Cardiac fibroblast (primary cell): Measurements from ENCODE around the gene ZNF322.
A peak's percentile ranks its signal among the peaks of the same experiment; 100 is the strongest.

Experiments
- DNase-seq, 2 donors: peaks; one replicate each; pipeline versions ENCODE4 v3.0.0 to v3.0.0-alpha.2; 2010; ENCODE audit warnings: low read depth in 2 of 2
- H3K4me3 ChIP-seq, 2 donors: replicated peaks in 1 of 2; 1 replicate in 1 of 2; 2 replicates in 1 of 2; pipeline ENCODE4 v1.5.1; 2011; ENCODE audit warnings: low read depth in 2 of 2, low read length in 2 of 2, mild to moderate bottlenecking in 2 of 2, moderate library complexity in 1 of 2
- CTCF ChIP-seq: IDR thresholded peaks from one replicate; pipeline ENCODE4 v1.5.1; 2011; ENCODE audit warnings: low read depth, mild to moderate bottlenecking, low read length, inconsistent platforms

The ZNF322 gene

DNA sequence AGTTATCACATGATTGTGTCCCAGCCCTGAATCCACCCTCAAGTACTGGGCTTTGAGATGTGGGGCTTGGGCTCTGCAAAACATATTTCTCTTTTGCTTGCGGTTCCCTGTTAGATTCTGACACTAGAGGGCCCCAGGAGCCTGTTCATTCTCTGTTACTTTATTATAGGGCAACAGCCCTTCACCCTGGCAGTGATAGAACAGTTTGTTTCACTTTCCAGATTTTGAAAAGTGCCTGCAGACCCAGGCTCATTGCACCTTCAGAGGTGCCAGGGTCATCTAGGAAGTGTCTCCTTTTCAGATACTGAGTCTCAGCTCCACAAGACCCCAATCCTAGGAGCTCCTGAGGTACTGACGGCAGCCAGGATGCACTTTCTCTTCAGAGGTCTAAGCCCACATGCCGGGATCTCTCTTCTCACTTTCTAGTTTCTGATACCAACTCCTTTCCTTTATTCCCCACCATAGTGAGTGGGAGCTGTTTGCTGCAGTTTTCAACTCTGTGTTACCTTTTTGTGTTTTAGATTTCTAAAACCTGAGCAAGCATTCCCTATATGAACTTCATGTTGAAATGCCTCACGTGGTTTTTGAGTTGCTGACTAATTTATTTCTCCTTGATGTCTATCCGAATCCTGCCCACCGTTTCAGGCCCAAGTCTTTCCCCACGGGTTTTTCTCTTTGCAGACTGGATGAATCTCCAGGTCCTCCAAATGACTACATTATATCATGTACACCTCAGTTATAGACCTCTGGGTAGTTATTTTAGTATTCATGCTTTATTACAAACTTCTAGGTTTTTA lies 51.9 kb downstream of the ZNF322 start:
- H3K4me3 ChIP-seq = peak overlapping the region in 1 of 2 donors; percentile 38
- DNase-seq = peak; percentile 74
- TF ChIP-seq CTCF = peak; percentile 81

GRCh38 chr6:26604797-26605196 lies 54.7 kb downstream of the ZNF322 start:
- TF ChIP-seq CTCF = no peak
- H3K4me3 ChIP-seq = no peak overlapping the region
- no peak for DNase-seq

GRCh38 chr6:26604026-26604425 lies 55.5 kb downstream of the ZNF322 start:
- DNase-seq = no peak
- H3K4me3 ChIP-seq = no peak overlapping the region
- no peak for TF ChIP-seq CTCF

DNA sequence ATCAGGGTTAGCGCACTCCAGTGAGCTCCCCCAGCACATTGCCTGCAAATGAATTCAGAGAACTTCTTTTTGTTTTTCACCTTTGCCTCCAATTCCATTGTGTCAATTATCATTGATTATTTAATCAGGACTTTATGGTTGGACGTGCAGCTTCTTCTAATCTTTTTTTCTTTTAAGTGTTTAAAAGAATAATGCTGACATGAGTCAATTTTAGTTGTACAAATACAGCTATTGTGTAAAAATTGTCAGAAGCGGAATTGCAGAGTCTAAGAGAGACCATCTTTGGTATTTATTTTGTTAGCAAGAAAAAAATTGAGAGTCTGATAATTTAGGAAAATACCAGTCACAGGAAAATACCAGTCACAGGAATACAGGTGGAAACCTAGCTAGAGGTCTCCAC lies 57.3 kb downstream of the ZNF322 start:
- TF ChIP-seq CTCF = no peak
- H3K4me3 ChIP-seq = no peak overlapping the region
- no peak for DNase-seq

GRCh38 chr6:26600759-26601158 lies 58.8 kb downstream of the ZNF322 start:
- TF ChIP-seq CTCF = no peak
- DNase-seq = no peak
- no peak overlapping the region for H3K4me3 ChIP-seq

- no peak overlapping the region for H3K4me3 ChIP-seq
- no peak for TF ChIP-seq CTCF
- no peak for DNase-seq
These were observed 60.0 kb downstream of the ZNF322 start for GRCh38 chr6:26599591-26599990.

GRCh38 chr6:26599134-26599533 lies 60.4 kb downstream of the ZNF322 start:
- no peak overlapping the region for H3K4me3 ChIP-seq
- TF ChIP-seq CTCF = no peak
- DNase-seq = no peak
